ENCODE data around the gene NXT2. TPM values are rescaled to one million over a fixed set of nuclear protein-coding genes. Genes with fewer than 3 reads are reported as not detected.

The NXT2 gene
- 1 to 10 TPM; 1.2 to 2.6 (median 2.1) TPM for total RNA-seq
- 1 to 10 TPM; 2.0 to 4.4 (median 2.8) TPM for polyA plus RNA-seq
- long read RNA-seq, donor 1: 0 reads
- long read RNA-seq, donor 2, partial matches to known transcripts: 1 of 3 reads
- long read RNA-seq, donor 2, other reads (novel, unspliced or antisense): 0 of 3 reads

- ATAC-seq: peak; percentile 100
- Histone ChIP-seq H3K4me3 (peak within 1 kb of the TSS; percentile 76), H3K27ac (peak within 1 kb of the TSS; percentile 93), H3K4me1 (no peaks in the 10 kb centered on the region), H3K9me3 (no peaks in the 10 kb centered on the region), H3K36me3 (ENCODE audit: insufficient read depth in 1 of 2, low read depth in 1 of 2) (no peaks in the 10 kb centered on the region), H3K27me3 (ENCODE audit: insufficient read depth in 3 of 3, low read length in 2 of 3) (peaks cover 0 to 17% (median 0%) of the 10 kb centered on the region in 3 donors)
- WGBS, 3 donors: 3 to 30% (median 3%) methylated on average over 39 to 43 of the region's 43 CpGs
- DNase-seq: peak; percentile 91 to 94
- intact Hi-C loops (cut with DNase I): no loop called here
- TF ChIP-seq CTCF (IDR thresholded peaks at IDR 0.05): no peak
Observed at GRCh38 chrX:109536439-109537323, at the start of gene NXT2. NXT2 (plus strand) TSS chrX:109536844; CDS start chrX:109537007, 163 bp downstream.

GRCh38 chrX:109487640-109488039 lies 49.0 kb upstream of the NXT2 start:
- no peaks in the 10 kb centered on the region for H3K36me3 ChIP-seq (ENCODE audit: insufficient read depth in 1 of 2, low read depth in 1 of 2)
- peaks cover 0 to 13% (median 0%) of the 10 kb centered on the region in 3 donors for H3K27me3 ChIP-seq (ENCODE audit: insufficient read depth in 3 of 3, low read length in 2 of 3)
- ATAC-seq (no peak), DNase-seq (no peak)
- H3K4me1 ChIP-seq: no peaks in the 10 kb centered on the region
- 20 to 40% (median 22%) methylated on average over 4 of the region's 4 CpGs for WGBS, 3 donors
- H3K27ac ChIP-seq: no peak overlapping the region
- H3K9me3 ChIP-seq: no peaks in the 10 kb centered on the region
- TF ChIP-seq CTCF (IDR thresholded peaks at IDR 0.05): no peak
- intact Hi-C loops (cut with DNase I): loop anchor here in 1 of 2 donors (5.0 kb wide), 1 partner anchor 400 kb away; no protein-coding TSS in a partner anchor
- no peak overlapping the region for H3K4me3 ChIP-seq

GRCh38 chrX:109489174-109489573 lies 47.5 kb upstream of the NXT2 start:
- no peaks in the 10 kb centered on the region for H3K9me3 ChIP-seq
- 87 to 100% (median 91%) methylated on average over 2 of the region's 2 CpGs for WGBS, 3 donors
- ATAC-seq: no peak
- H3K4me3 ChIP-seq: no peak overlapping the region
- TF ChIP-seq CTCF (IDR thresholded peaks at IDR 0.05): no peak
- H3K27ac ChIP-seq: no peak overlapping the region
- intact Hi-C loops (cut with DNase I): loop anchor here in 1 of 2 donors (5.0 kb wide), 1 partner anchor 398 kb away; no protein-coding TSS in a partner anchor
- DNase-seq: no peak
- peaks cover 0 to 13% (median 0%) of the 10 kb centered on the region in 3 donors for H3K27me3 ChIP-seq (ENCODE audit: insufficient read depth in 3 of 3, low read length in 2 of 3)
- no peaks in the 10 kb centered on the region for H3K4me1 ChIP-seq
- no peaks in the 10 kb centered on the region for H3K36me3 ChIP-seq (ENCODE audit: insufficient read depth in 1 of 2, low read depth in 1 of 2)

- Histone ChIP-seq H3K4me3 (no peak overlapping the region), H3K27me3 (ENCODE audit: insufficient read depth in 3 of 3, low read length in 2 of 3) (peaks cover 0 to 27% (median 0%) of the 10 kb centered on the region in 3 donors), H3K9me3 (no peaks in the 10 kb centered on the region), H3K4me1 (no peaks in the 10 kb centered on the region), H3K36me3 (ENCODE audit: insufficient read depth in 1 of 2, low read depth in 1 of 2) (no peaks in the 10 kb centered on the region), H3K27ac (no peak overlapping the region)
- DNase-seq (no peak), ATAC-seq (no peak)
- WGBS, 3 donors: 68 to 94% (median 80%) methylated on average over 1 of the region's 1 CpG
- TF ChIP-seq CTCF (IDR thresholded peaks at IDR 0.05): no peak
- intact Hi-C loops (cut with DNase I): no loop called here
Observed at GRCh38 chrX:109498434-109498833, 38.2 kb upstream of the NXT2 start.

Data from psoas muscle (tissue), 8 donors.